Osteoblast (primary cell): ENCODE results near the gene RPS6KA2. TPM values are rescaled to one million over a fixed set of nuclear protein-coding genes. Genes with fewer than 3 reads are reported as not detected.

Source experiments
- DNase-seq: peaks from one replicate; pipeline ENCODE4 v3.0.0; 2011; ENCODE audit warnings: low spot score, mixed read lengths; ENCODE audit not compliant: insufficient read length; ENCODE audit errors: missing footprints
- H2AFZ ChIP-seq: 2 replicates; pipeline ENCODE4 v1.6.0; 2011; ENCODE audit warnings: mild to moderate bottlenecking, low read length
- H3K27ac ChIP-seq: 2 replicates; pipeline ENCODE4 v1.5.1; 2011; ENCODE audit warnings: mild to moderate bottlenecking, low read depth, low read length, moderate library complexity
- H3K27me3 ChIP-seq: 2 replicates; pipeline ENCODE4 v1.6.0; 2012; ENCODE audit warnings: mild to moderate bottlenecking, control low read depth, inconsistent platforms, low read length, moderate library complexity; ENCODE audit not compliant: insufficient read depth
- H3K36me3 ChIP-seq: 2 replicates; pipeline ENCODE4 v1.5.1; 2011; ENCODE audit warnings: mild to moderate bottlenecking, low read length, control low read depth, moderate library complexity; ENCODE audit not compliant: insufficient read depth
- H3K4me1 ChIP-seq: 2 replicates; pipeline ENCODE4 v1.5.1; 2011; ENCODE audit warnings: mild to moderate bottlenecking, low read length, control low read depth, moderate library complexity; ENCODE audit not compliant: insufficient read depth
- H3K4me2 ChIP-seq: 2 replicates; pipeline ENCODE4 v1.6.0; 2011; ENCODE audit warnings: mild to moderate bottlenecking, low read length; ENCODE audit not compliant: insufficient read depth
- H3K4me3 ChIP-seq: fragments of 200-600 bp; sonication (generic); 3 replicates; pipeline ENCODE4 v1.5.1; 2012; ENCODE audit warnings: mild to moderate bottlenecking, low read length, inconsistent platforms; ENCODE audit not compliant: insufficient read depth
- H3K79me2 ChIP-seq: 2 replicates; pipeline ENCODE4 v1.6.0; 2012; ENCODE audit warnings: mild to moderate bottlenecking, low read length, control low read depth, inconsistent platforms; ENCODE audit not compliant: insufficient read depth
- H3K9me3 ChIP-seq: 2 replicates; pipeline ENCODE4 v1.5.1; 2011; ENCODE audit warnings: low read depth, low read length, control low read depth
- H4K20me1 ChIP-seq: 2 replicates; pipeline ENCODE4 v1.6.0; 2012; ENCODE audit warnings: mild to moderate bottlenecking, low read length, control low read depth; ENCODE audit not compliant: insufficient read depth
- CTCF ChIP-seq: IDR thresholded peaks from 2 replicates; pipeline ENCODE4 v1.5.1; 2011; ENCODE audit warnings: mild to moderate bottlenecking, low read depth, low read length, moderate library complexity; ENCODE audit errors: extremely low read depth
- total RNA-seq: library from RNA; depleted of rRNA; stranded (reverse); fragments of >200 nt; gene quantifications from 2 replicates; pipeline ENCODE4 v1.2.3, GENCODE V29; 2012

The RPS6KA2 gene
- total RNA-seq, 1 donor: 113 TPM

- H3K4me3 ChIP-seq: no peak overlapping the region
- H3K4me2 ChIP-seq: no peak overlapping the region
- H3K27me3 ChIP-seq: no peaks in the 10 kb centered on the region
- H3K27ac ChIP-seq: peak overlapping the region; percentile 28
- H3K9me3 ChIP-seq: no peaks in the 10 kb centered on the region
- no peak for DNase-seq
- no peaks in the 10 kb centered on the region for H3K36me3 ChIP-seq
- no peak overlapping the region for H2AFZ ChIP-seq
- no peaks in the 10 kb centered on the region for H4K20me1 ChIP-seq
- no peak for TF ChIP-seq CTCF
- H3K4me1 ChIP-seq: peaks cover 10% of the 10 kb centered on the region
- peaks cover 36% of the 10 kb centered on the region for H3K79me2 ChIP-seq
These were observed 46.0 kb downstream of the RPS6KA2 start for GRCh38 chr6:166581091-166581511.

- no peaks in the 10 kb centered on the region for H3K9me3 ChIP-seq
- no peaks in the 10 kb centered on the region for H3K27me3 ChIP-seq
- no peak overlapping the region for H2AFZ ChIP-seq
- DNase-seq: no peak
- no peak overlapping the region for H3K4me3 ChIP-seq
- no peaks in the 10 kb centered on the region for H3K36me3 ChIP-seq
- no peaks in the 10 kb centered on the region for H4K20me1 ChIP-seq
- H3K4me1 ChIP-seq: peaks cover 10% of the 10 kb centered on the region
- H3K27ac ChIP-seq: no peak overlapping the region
- peaks cover 39% of the 10 kb centered on the region for H3K79me2 ChIP-seq
- TF ChIP-seq CTCF: no peak
- H3K4me2 ChIP-seq: no peak overlapping the region
These were observed 46.7 kb downstream of the RPS6KA2 start for GRCh38 chr6:166580076-166581050.

GRCh38 chr6:166579237-166579850 is 47.7 kb downstream of the RPS6KA2 start:
- no peak for TF ChIP-seq CTCF
- Histone ChIP-seq H3K9me3 (no peaks in the 10 kb centered on the region), H3K27me3 (no peaks in the 10 kb centered on the region)

More at GRCh38 chr6:166579237-166579850, 47.7 kb downstream of the RPS6KA2 start:
- Histone ChIP-seq H3K79me2 (peaks cover 36% of the 10 kb centered on the region), H3K4me1 (peaks cover 9% of the 10 kb centered on the region), H3K36me3 (no peaks in the 10 kb centered on the region), H2AFZ (no peak overlapping the region), H3K4me3 (no peak overlapping the region), H3K4me2 (no peak overlapping the region), H4K20me1 (no peaks in the 10 kb centered on the region), H3K27ac (no peak overlapping the region)
- no peak for DNase-seq
